Prostate gland (tissue), 2 donors: ENCODE results near the gene RAB35.

ENCODE experiments used
- CTCF ChIP-seq, 4 experiments: fragments of 200-600 bp in 2 of 4; fragments of 450-650 bp in 2 of 4; sonication (generic) in 2 of 4; IDR thresholded peaks; 1 replicate in 3 of 4; 2 replicates in 1 of 4; pipeline ENCODE4 v1.5.1; 2016 to 2019; ENCODE audit warnings: antibody characterized with exemption in 4 of 4, mild to moderate bottlenecking in 2 of 4, moderate library complexity in 2 of 4
- POLR2A ChIP-seq: fragments of 450-650 bp; IDR thresholded peaks from one replicate; pipeline ENCODE4 v1.6.1; 2016; ENCODE audit warnings: antibody characterized with exemption, mild to moderate bottlenecking
- POLR2AphosphoS5 ChIP-seq: sonication (generic); formaldehyde crosslinking; IDR thresholded peaks from one replicate; pipeline ENCODE4 v1.6.1; 2017; ENCODE audit warnings: antibody characterized with exemption

GRCh38 chr12:120067901-120068300 is 48.7 kb downstream of the RAB35 start:
- TF ChIP-seq CTCF (IDR thresholded peaks at IDR 0.05) (no peak), POLR2A (no peak), POLR2AphosphoS5 (no peak)
